Measurements from ENCODE around the gene NT5M.
"Not testable (repeated sequence)": the region's sequence is repeated elsewhere in the genome, so short reads cannot be mapped to it uniquely, and the experiment has no call there.

The NT5M gene
- long read RNA-seq, transcript NT5M-201 (5 exons, 1,617 nt), result major isoform, 9 of 28 reads
- long read RNA-seq, partial matches to known transcripts, result 4 of 28 reads
- long read RNA-seq, other reads (novel, unspliced or antisense), result 14 of 28 reads

- TF ChIP-seq REST (IDR thresholded peaks at IDR 0.05; ENCODE audit: insufficient replicate concordance, low read depth) (no peak), SPI1 (IDR thresholded peaks at IDR 0.05; ENCODE audit: borderline replicate concordance, low read depth) (no peak), CTCF (IDR thresholded peaks at IDR 0.05; ENCODE audit: insufficient read depth, low read length) (no peak), GABPA (IDR thresholded peaks at IDR 0.05; ENCODE audit: low read depth) (no peak), POLR2AphosphoS5 (IDR thresholded peaks at IDR 0.05; ENCODE audit: low read depth) (no peak)
- H3K27me3 ChIP-seq (ENCODE audit: insufficient read depth, poor library complexity, severe bottlenecking), result no peaks in the 10 kb centered on the region
- H3K27ac ChIP-seq (replicated peaks), result peak within 1 kb of the TSS; percentile 83
- peak; percentile 48 to 67 for DNase-seq (ENCODE audit: low read depth in 1 of 2, low spot score in 1 of 2)
- peak within 1 kb of the TSS; percentile 54 for H3K4me3 ChIP-seq (replicated peaks; ENCODE audit: insufficient read depth, low read length)
Observed at GRCh38 chr17:17303010-17303846, at the start of gene NT5M. TSS of gene NT5M (plus strand) at chr17:17303373. CDS start at chr17:17303551, 178 bp downstream.

- Histone ChIP-seq H3K27me3 (ENCODE audit: insufficient read depth, poor library complexity, severe bottlenecking) (no peaks in the 10 kb centered on the region), H3K27ac (replicated peaks) (no peak overlapping the region), H3K4me3 (replicated peaks; ENCODE audit: insufficient read depth, low read length) (no peak overlapping the region)
- TF ChIP-seq REST (IDR thresholded peaks at IDR 0.05; ENCODE audit: insufficient replicate concordance, low read depth), result no peak
- TF ChIP-seq CTCF (IDR thresholded peaks at IDR 0.05; ENCODE audit: insufficient read depth, low read length), result no peak
- TF ChIP-seq GABPA (IDR thresholded peaks at IDR 0.05; ENCODE audit: low read depth), result no peak
- TF ChIP-seq SPI1 (IDR thresholded peaks at IDR 0.05; ENCODE audit: borderline replicate concordance, low read depth), result no peak
- no peak for TF ChIP-seq POLR2AphosphoS5 (IDR thresholded peaks at IDR 0.05; ENCODE audit: low read depth)
- DNase-seq (ENCODE audit: low read depth in 1 of 2, low spot score in 1 of 2), result no peak
Observed at GRCh38 chr17:17253406-17253805, 49.8 kb upstream of the NT5M start.

- no peak overlapping the region for H3K27ac ChIP-seq (replicated peaks)
- H3K4me3 ChIP-seq (replicated peaks; ENCODE audit: insufficient read depth, low read length), result no peak overlapping the region
- H3K27me3 ChIP-seq (ENCODE audit: insufficient read depth, poor library complexity, severe bottlenecking), result no peaks in the 10 kb centered on the region
- DNase-seq (ENCODE audit: low read depth in 1 of 2, low spot score in 1 of 2), result peak in 1 of 2 experiments; percentile 29
- TF ChIP-seq GABPA (IDR thresholded peaks at IDR 0.05; ENCODE audit: low read depth) (no peak), POLR2AphosphoS5 (IDR thresholded peaks at IDR 0.05; ENCODE audit: low read depth) (no peak), SPI1 (IDR thresholded peaks at IDR 0.05; ENCODE audit: borderline replicate concordance, low read depth) (no peak), CTCF (IDR thresholded peaks at IDR 0.05; ENCODE audit: insufficient read depth, low read length) (no peak), REST (IDR thresholded peaks at IDR 0.05; ENCODE audit: insufficient replicate concordance, low read depth) (no peak)
Observed at GRCh38 chr17:17254036-17254435, 49.1 kb upstream of the NT5M start.

GRCh38 chr17:17255689-17256088, 47.5 kb upstream of the NT5M start:
- not testable (repeated sequence) for H3K4me3 ChIP-seq (replicated peaks; ENCODE audit: insufficient read depth, low read length); H3K27ac ChIP-seq (replicated peaks); H3K27me3 ChIP-seq (ENCODE audit: insufficient read depth, poor library complexity, severe bottlenecking); DNase-seq (ENCODE audit: low read depth in 1 of 2, low spot score in 1 of 2)

Measured in HL-60 (cell line).